Measurements from ENCODE around the gene POLR2M. TPM values are rescaled to one million over a fixed set of nuclear protein-coding genes. Genes with fewer than 3 reads are reported as not detected.

POLR2M gene
- total RNA-seq, 1 experiment from 2014 or later: 581 TPM

DNA sequence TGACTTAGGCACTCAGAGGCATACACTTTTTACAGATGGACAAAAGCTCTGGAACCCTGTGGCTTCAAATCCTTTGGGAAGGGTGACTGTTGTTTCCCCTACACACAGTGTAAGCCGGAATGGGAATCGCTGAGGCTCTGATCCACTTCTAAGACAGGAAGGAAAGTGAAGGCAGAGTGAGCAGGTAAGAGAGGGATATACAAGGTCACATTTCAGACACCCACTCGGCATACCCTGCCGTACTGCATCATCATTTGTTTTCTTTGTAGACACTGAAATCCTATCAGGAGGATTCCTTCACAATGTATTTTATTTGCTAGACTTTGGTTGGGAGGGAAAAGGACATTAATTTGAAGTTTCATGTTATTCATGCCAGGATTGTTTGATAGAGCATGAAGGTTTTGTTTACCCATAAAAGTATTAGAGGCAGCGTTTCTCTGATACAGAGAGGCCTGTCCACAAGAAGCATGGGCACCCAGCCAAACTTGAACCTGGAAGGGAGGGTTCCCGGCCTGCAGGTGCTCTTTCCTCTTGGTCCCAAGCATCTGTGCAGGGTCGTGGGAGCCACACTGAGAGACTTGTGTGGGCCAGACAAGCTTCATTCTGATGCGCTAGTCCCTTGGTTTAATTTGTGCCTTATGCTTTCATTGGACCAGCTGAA lies 21.9 kb upstream of the POLR2M start:
- Histone ChIP-seq H3K27me3 (no peaks in the 10 kb centered on the region), H3K36me3 (no peaks in the 10 kb centered on the region), H3K9me3 (no peaks in the 10 kb centered on the region), H3K4me3 (no peak overlapping the region)
- DNase-seq: no peak

DNA sequence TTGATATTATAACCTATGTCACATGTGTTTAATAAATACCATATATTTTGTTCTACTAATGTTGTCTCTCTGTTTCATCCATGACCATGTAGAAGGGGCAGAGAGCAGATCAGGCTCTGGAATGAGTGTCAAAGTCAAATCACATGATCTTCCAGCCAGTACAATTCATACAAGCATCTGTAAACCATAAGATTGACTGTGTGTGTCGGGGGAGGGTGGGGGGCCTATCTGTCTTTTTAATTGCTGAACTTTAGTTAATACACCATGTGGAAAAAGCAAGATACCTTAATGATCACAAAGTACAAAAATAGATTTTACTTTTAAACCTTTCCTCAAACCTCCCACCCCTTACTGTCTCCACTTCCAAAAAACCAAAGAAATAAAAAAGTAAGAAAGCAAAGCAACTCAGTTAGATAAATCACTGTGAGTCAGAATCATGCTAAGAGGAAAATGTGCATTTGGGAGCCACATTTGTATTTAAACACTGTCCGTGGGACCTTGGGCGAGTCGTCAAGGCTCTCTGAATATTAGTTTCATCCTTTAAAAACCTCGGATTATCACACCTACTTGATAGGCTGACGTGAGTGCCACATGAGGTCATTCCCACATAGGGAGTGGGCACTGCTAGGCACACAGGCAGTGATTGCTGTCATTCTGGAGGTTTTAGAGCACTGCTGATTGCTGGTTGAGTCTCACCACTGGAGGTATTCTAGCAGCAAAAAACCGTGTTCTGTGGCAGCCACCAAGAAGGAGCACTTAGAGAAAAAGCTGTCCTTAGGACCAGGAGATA lies 21.0 kb upstream of the POLR2M start:
- H3K36me3 ChIP-seq: no peaks in the 10 kb centered on the region
- DNase-seq: no peak
- no peaks in the 10 kb centered on the region for H3K27me3 ChIP-seq
- H3K4me3 ChIP-seq: no peak overlapping the region
- no peaks in the 10 kb centered on the region for H3K9me3 ChIP-seq

DNA sequence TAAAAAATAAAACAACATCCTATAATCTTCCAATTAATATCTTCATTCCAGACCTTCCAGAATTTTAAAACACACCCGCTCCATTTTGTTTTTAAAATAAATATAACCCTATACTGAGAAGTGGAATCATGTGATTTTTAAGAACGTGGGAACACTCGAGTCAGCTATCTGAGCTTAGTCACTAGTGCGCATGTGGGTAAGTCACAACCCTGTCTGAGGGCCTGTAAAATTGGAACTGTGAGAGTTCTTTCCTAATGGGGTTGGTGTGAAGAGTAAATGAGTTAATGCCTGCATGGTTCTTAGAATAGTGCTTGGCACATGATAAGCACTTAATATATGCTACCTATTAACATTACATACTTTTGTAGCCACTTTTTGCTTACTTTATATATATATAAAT lies 19.9 kb upstream of the POLR2M start:
- DNase-seq: no peak
- H3K9me3 ChIP-seq: no peaks in the 10 kb centered on the region
- no peaks in the 10 kb centered on the region for H3K27me3 ChIP-seq
- H3K4me3 ChIP-seq: no peak overlapping the region
- no peaks in the 10 kb centered on the region for H3K36me3 ChIP-seq

DNA sequence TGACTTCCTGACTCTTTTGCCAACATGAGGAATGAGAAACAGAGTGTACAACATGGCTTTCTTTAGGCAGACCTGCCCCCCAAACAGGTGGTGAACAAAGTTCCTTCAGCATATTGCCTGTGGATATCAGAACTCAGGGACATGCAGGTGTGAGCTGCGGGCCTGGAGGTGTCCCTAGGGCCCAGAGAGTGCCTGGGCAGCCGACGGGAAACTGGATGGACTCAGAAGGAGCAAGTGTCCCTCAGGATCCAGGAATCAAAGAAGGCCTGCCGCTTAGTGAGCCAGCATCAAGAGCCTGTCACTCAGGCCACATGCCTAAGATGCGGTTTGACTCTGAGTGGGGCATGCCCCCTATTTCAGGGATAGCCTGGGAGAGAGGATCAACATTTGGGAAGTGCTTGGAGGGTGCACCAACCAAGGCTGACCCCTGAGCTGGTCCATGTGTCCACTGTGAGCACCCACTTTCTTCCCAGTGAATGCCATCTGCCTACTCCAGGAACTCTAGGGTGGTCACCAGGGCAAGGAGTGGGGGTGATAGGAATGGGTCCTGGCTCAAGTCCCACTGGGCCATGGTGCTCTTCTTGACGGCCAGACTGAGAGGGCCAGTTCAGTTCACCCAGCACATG lies 16.1 kb upstream of the POLR2M start:
- DNase-seq: no peak

DNA sequence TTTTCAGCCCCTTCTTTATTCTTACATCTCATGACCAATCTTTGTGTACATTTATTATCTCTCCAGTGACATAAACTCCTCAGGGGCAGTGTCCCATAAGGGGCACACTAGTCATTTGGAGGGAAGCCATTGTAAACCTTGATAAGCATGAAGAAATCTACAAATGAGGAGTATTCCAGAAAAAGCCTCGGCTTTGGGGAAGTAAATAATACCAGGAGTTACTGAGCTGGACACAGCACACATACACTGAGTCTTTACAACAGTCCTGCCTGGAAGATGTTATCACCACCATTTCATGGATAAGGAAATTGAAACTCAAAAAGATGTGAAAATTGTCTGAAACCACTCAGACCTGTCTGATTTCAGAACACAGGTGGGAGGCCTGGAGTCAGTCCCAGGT lies 15.4 kb upstream of the POLR2M start:
- H3K36me3 ChIP-seq: no peaks in the 10 kb centered on the region
- H3K27me3 ChIP-seq: no peaks in the 10 kb centered on the region
- DNase-seq: no peak
- no peak overlapping the region for H3K4me3 ChIP-seq
- H3K9me3 ChIP-seq: no peaks in the 10 kb centered on the region

More for the DNA sequence above, 16.1 kb upstream of the POLR2M start:
- Histone ChIP-seq H3K4me3 (no peak overlapping the region), H3K9me3 (no peaks in the 10 kb centered on the region), H3K27me3 (no peaks in the 10 kb centered on the region), H3K36me3 (no peaks in the 10 kb centered on the region)

DNA sequence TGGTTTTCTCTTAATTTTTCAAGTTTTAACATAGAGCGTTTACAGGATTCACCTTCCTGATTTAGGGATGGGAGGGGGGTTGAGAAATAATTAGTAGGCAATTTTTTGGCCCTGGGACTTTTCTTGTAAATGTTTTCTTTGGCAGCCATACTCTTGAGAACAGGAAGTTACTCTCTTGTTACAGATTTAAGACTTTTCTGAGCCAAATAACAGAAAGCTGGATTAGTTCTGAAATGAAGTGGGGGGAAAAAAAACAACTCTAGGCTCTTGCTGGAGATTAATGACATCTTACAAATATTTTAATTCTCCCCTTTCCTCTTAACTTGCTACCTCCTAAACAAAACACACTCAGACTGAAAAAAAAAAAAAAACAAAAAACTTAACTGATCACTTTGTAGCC lies 13.8 kb upstream of the POLR2M start:
- no peaks in the 10 kb centered on the region for H3K9me3 ChIP-seq
- H3K36me3 ChIP-seq: no peaks in the 10 kb centered on the region
- no peak for DNase-seq
- no peak overlapping the region for H3K4me3 ChIP-seq
- H3K27me3 ChIP-seq: no peaks in the 10 kb centered on the region

DNA sequence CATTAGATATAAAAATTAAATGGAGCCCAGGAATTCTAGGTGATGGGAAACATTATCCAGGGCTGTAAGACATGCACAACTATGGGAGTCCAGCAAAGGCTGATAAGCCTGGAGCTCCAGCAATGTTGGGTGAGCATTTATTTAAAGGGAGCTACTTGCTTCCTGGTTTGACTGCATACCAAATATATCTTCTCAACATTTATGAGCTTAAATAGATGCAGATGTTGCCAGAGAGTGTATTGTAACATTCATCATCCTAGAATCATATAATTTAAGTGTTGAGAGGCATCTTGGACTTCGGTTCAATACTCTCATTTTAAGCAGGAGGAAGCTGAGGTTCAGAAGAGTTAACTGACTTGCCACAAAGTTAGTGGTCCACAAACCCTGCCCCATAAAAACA lies 12.2 kb upstream of the POLR2M start:
- H3K27me3 ChIP-seq: no peaks in the 10 kb centered on the region
- no peak for DNase-seq
- H3K36me3 ChIP-seq: no peaks in the 10 kb centered on the region

DNA sequence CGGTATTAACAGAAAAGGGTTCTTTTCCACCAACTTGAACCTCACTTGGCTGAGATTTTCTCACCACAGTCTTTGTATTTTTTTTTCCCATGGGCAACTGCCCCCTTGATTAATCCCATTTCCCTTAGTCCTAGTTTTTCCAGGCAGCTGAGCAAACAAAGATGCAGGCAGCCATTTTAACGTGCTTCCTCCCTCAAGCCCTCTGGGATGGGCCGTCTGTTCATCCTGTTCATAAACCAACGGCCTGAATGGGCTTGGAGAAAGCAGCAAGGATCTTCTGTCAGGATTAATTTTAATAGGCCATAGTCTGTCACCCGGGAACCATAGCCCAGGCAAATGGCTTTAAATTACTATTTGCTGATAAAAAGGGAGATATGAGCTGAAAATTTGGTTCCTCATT lies 10.4 kb upstream of the POLR2M start:
- no peaks in the 10 kb centered on the region for H3K9me3 ChIP-seq
- H3K4me3 ChIP-seq: no peak overlapping the region
- H3K36me3 ChIP-seq: no peaks in the 10 kb centered on the region
- no peak for DNase-seq
- no peaks in the 10 kb centered on the region for H3K27me3 ChIP-seq

More for the DNA sequence above, 12.2 kb upstream of the POLR2M start:
- Histone ChIP-seq H3K9me3 (no peaks in the 10 kb centered on the region), H3K4me3 (no peak overlapping the region)

DNA sequence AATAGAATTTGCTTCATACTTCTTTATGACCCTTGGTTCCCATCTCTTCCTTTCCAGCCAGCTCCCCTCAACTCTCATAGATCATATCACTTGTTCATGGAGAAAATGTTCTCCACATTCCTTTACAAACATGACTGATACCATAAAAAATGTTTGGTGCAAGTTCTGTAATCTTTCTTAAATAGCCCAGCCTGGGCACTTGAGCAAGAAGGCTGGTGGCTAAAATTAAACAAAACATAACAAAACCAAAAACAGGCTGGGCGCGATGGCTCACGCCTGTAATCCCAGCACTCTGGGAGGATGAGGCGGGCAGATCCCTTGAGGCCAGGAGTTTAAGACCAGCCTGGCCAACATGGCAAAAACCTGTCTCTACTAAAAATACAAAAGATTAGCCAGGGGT lies 8.9 kb upstream of the POLR2M start:
- peak; percentile 14 for DNase-seq
- Histone ChIP-seq H3K4me3 (no peak overlapping the region), H3K9me3 (no peaks in the 10 kb centered on the region), H3K36me3 (no peaks in the 10 kb centered on the region), H3K27me3 (no peaks in the 10 kb centered on the region)

DNA sequence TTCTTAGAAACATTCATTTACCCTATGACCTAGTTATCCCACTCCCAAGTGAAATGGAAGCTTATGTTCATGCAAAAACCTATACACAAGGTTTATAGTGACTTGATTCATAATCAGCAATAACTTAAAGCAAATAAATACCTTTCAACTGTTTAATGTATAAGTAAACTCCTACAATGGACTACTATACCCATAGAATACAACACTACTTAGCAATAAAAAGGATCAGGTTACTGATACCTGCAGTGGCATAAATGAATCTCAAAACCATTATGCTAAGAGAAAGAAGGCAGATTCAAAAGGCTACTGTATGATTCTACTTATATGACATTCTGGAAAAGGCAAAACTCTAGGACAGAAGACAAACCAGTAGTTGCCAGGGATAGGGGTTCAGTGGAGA lies 8.3 kb upstream of the POLR2M start:
- no peak overlapping the region for H3K4me3 ChIP-seq
- no peaks in the 10 kb centered on the region for H3K9me3 ChIP-seq
- DNase-seq: no peak
- H3K27me3 ChIP-seq: no peaks in the 10 kb centered on the region
- no peaks in the 10 kb centered on the region for H3K36me3 ChIP-seq

DNA sequence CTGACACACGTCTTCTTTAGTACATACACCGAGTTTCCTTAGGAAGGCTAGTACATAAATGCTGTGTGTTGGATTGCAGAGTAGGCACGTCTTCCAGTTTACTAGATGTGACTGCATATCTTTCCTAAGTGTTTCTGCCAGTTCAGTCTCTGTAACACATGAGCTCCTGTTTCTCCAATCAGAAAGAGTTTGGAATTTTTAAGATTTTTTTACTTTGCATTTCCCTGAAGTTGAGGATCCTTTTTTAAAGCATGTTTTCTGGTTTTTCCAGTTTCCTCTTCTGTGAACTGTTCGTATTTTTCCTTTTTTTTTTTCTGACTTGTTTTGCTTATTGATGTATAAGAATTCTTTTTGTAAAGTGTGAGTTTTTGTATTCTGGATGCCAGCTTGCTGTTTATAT lies 7.5 kb upstream of the POLR2M start:
- Histone ChIP-seq H3K36me3 (no peaks in the 10 kb centered on the region), H3K4me3 (no peak overlapping the region), H3K9me3 (no peaks in the 10 kb centered on the region), H3K27me3 (no peaks in the 10 kb centered on the region)
- DNase-seq: no peak

DNA sequence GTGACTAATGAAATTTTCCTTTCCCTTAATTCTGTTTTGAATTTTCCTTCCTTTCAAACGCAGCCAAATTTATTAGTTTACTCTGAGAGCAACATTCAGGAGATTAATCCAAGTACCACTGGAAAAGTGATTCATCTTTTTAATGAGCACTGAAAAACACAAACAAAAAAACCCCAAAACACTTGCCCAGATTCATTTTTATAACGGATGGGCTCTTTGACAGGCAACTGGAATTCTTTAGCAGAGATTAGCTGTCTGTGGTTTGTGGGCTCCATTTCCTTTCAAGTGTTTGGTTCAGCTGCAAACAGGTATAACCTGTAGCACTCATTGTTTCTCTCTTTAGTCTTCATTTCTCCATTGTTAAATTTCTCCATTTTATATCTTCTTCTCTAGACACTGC lies 3.1 kb upstream of the POLR2M start:
- DNase-seq: no peak
- no peaks in the 10 kb centered on the region for H3K9me3 ChIP-seq

DNA sequence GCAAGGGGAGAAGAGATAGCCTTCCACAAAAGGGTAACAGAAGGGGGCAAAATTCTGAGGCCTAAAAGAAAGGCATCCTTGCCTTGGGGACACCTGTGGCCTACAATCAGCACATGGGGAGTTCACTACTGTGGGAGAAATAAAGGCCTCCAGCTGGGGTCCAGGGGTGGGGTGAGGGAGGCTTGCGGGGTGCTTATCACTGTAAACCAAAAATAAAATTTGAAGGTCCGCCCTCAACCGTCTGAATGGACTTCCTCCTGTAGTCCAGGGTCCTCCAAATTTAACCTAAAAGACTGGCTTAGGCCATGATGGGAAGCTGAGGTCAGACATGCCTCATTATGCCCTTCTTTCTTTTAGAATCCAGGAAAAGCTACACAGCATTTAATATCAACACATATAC lies 2.1 kb upstream of the POLR2M start:
- H3K4me3 ChIP-seq: no peak overlapping the region
- no peaks in the 10 kb centered on the region for H3K27me3 ChIP-seq
- no peaks in the 10 kb centered on the region for H3K9me3 ChIP-seq
- H3K36me3 ChIP-seq: peaks cover 10% of the 10 kb centered on the region
- no peak for DNase-seq

More for the DNA sequence above, 3.1 kb upstream of the POLR2M start:
- H3K4me3 ChIP-seq: no peak overlapping the region
- peaks cover 2% of the 10 kb centered on the region for H3K36me3 ChIP-seq
- H3K27me3 ChIP-seq: no peaks in the 10 kb centered on the region

DNA sequence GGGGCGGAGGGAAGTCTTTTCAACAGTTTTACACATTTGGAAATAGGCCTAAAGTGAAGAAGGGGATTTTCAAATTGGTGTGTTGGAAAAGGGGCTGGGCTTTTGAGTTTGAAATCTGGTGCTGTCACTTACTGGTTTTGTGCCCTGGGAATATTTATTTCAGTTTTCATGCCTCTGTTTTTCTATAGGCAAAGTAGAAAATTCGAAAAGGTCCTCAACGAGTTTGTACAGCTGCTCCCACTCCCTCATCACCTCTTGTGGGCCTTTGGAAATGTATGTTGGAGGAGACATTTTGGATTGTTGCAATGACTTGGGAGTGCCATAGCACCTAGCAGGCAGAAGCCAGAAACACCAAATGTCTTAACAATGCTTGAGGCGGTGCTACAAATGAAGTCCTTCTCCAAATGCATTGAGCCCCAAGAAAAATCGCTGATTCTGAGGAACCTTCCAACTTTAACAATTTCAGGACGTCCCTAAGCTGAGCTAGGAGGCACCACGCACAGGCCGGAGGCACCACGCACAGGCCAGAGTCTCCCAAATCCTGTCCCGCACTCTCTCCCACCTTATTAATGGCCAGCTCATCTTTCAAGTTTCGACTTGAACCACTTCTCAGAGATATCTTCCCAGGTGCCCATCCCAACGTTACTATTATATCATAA lies 639 bp upstream of the POLR2M start:
- Histone ChIP-seq H3K27me3 (no peaks in the 10 kb centered on the region), H3K9me3 (no peaks in the 10 kb centered on the region), H3K36me3 (peaks cover 24% of the 10 kb centered on the region), H3K4me3 (peak overlapping the region; percentile 99)
- no peak for DNase-seq

DNA sequence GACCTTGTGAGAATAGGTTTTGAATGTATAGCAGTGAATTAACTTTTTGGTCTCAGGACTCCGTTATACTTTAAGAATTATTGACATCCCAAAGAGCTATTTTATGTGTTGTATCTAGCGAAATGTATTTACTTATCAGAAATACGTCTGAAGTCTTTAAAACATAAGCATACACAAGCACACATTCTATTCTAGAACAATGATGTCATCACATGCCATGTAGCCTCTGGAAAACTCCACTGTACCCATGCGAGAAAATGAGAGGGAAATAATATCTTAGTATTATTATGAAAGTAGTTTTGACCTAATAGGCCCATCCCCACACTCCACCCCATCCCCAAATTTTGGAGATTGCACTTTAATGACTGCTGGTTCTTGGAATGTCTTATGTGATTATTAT lies 1.5 kb downstream of the POLR2M start:
- no peak for DNase-seq

DNA sequence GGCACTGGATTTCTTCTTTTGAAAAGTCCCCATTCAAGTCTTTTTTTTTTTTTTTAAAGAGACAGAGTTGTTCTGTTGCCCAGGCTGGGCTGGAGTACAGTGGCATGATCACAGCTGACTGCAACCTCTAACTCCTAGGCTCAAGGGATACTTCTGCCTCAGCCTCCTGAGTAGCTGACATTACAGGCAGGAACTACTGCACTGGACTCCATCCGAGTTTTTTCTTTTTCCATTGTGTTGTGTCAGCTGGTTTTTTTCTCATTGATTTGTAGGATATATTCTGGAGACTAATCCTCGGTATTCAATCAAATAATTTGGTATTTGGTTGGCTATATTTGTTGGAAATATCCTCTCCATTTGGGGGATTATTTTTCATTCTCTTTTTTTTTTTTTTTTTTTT lies 11.8 kb downstream of the POLR2M start:
- peaks cover 22% of the 10 kb centered on the region for H3K36me3 ChIP-seq
- no peaks in the 10 kb centered on the region for H3K27me3 ChIP-seq
- no peak overlapping the region for H3K4me3 ChIP-seq
- DNase-seq: no peak
- no peaks in the 10 kb centered on the region for H3K9me3 ChIP-seq

More for the DNA sequence above, 1.5 kb downstream of the POLR2M start:
- Histone ChIP-seq H3K36me3 (peaks cover 45% of the 10 kb centered on the region), H3K9me3 (no peaks in the 10 kb centered on the region), H3K27me3 (no peaks in the 10 kb centered on the region), H3K4me3 (no peak overlapping the region; the same call in 1 of the 2 replicates)

DNA sequence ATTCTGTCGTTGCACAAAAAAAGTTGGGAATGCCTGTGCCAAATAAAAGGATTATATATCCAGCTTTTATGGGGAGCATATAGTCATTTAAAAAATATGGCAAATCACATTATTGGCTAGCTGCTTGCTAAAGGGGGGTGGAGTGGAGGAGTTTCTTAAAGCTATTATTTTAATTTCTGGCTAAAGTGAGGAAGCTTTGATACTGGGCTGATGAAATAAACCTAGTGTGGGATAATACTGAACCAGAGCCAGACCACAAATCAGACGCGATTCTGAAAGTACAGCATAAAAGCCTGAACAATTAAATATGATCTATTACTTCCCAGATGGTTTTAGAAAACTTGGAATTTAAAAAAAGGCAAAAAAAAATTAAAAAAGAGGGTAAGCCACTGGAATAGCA lies 14.4 kb downstream of the POLR2M start:
- Histone ChIP-seq H3K4me3 (no peak overlapping the region), H3K27me3 (no peaks in the 10 kb centered on the region), H3K36me3 (peaks cover 18% of the 10 kb centered on the region), H3K9me3 (peaks cover 6% of the 10 kb centered on the region)
- DNase-seq: no peak

All from MG63 (cell line).